Measurements from ENCODE around the gene ALDH9A1.

DNA sequence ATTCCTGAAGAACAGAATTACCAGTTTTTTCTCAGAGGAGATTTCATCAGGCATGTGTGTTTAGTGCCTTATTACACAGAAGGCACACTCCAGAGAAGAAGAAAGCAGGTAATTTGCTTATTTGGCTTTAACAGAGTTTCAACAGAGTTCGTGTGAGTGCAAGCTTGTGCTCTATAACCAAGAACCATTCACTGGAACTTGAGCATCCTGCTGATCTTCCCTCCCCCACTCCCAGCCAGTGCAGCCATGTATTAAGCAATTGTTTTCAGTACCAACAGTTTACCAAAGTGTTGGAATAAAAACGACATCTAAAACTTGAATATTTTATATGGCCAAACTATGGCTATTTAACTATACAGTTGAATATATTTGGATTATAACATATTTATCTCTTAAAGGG is 63.0 kb downstream of the ALDH9A1 start:
- TF ChIP-seq, protein P1, sequence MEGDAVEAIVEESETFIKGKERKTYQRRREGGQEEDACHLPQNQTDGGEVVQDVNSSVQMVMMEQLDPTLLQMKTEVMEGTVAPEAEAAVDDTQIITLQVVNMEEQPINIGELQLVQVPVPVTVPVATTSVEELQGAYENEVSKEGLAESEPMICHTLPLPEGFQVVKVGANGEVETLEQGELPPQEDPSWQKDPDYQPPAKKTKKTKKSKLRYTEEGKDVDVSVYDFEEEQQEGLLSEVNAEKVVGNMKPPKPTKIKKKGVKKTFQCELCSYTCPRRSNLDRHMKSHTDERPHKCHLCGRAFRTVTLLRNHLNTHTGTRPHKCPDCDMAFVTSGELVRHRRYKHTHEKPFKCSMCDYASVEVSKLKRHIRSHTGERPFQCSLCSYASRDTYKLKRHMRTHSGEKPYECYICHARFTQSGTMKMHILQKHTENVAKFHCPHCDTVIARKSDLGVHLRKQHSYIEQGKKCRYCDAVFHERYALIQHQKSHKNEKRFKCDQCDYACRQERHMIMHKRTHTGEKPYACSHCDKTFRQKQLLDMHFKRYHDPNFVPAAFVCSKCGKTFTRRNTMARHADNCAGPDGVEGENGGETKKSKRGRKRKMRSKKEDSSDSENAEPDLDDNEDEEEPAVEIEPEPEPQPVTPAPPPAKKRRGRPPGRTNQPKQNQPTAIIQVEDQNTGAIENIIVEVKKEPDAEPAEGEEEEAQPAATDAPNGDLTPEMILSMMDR (IDR thresholded peaks at IDR 0.05; ENCODE audit: insufficient read depth, low read depth, low read length), result no peak
- no peak for TF ChIP-seq EZH2 (IDR thresholded peaks at IDR 0.05; ENCODE audit: insufficient read depth, low read length)

Data from astrocyte (in vitro differentiated cells and primary cell).